Measurements from ENCODE around the gene IFT172.
A peak's percentile ranks its signal among the peaks of the same experiment; 100 is the strongest.

The IFT172 gene

GRCh38 chr2:27422958-27423357, 66.6 kb downstream of the IFT172 start:
- FAIRE-seq: no peak

GRCh38 chr2:27421660-27422250, 67.8 kb downstream of the IFT172 start:
- no peak for FAIRE-seq

- no peak for FAIRE-seq
These were observed 68.5 kb downstream of the IFT172 start for GRCh38 chr2:27420996-27421395.

- no peak for FAIRE-seq
These were observed 73.4 kb downstream of the IFT172 start for GRCh38 chr2:27416151-27416550.

GRCh38 chr2:27412419-27413152, 77.0 kb downstream of the IFT172 start:
- FAIRE-seq: no peak

- no peak for FAIRE-seq
These were observed 80.0 kb downstream of the IFT172 start, which contains the start of gene PPM1G for GRCh38 chr2:27409321-27410073. TSS of gene PPM1G (minus strand) at chr2:27409591. CDS start at chr2:27409422, 169 bp downstream.

- FAIRE-seq: no peak
These were observed 80.8 kb downstream of the IFT172 start for GRCh38 chr2:27408601-27409320.

GRCh38 chr2:27407798-27408491, 81.6 kb downstream of the IFT172 start:
- peak; percentile 68 for FAIRE-seq

- FAIRE-seq: no peak
These were observed 89.0 kb downstream of the IFT172 start for GRCh38 chr2:27400348-27401135.

GRCh38 chr2:27398962-27399361, 90.6 kb downstream of the IFT172 start:
- FAIRE-seq: no peak

Measured in A204.1 (cell line).